Measurements from ENCODE around the gene MEIS1. TPM values are rescaled to one million over a fixed set of nuclear protein-coding genes. Genes with fewer than 3 reads are reported as not detected.
A peak's percentile ranks its signal among the peaks of the same experiment; 100 is the strongest.

MEIS1 gene
- total and polyA plus RNA-seq, 2 experiments from 2014 or later = 19.1 to 44.4 TPM

- peaks cover 6% of the 10 kb centered on the region for H3F3A ChIP-seq (ENCODE audit: insufficient read depth)
- H3K9ac ChIP-seq = peak overlapping the region; percentile 21
- H3K4me3 ChIP-seq = peak overlapping the region; percentile 40
- no peaks in the 10 kb centered on the region for H3K27me3 ChIP-seq (replicated peaks; ENCODE audit: insufficient read depth)
- in situ Hi-C loops (cut with MboI) = no loop called here
- H3K9me3 ChIP-seq (ENCODE audit: low read depth) = no peaks in the 10 kb centered on the region
- peaks cover 44% of the 10 kb centered on the region for H3K79me2 ChIP-seq (ENCODE audit: insufficient read depth)
- peaks cover 16% of the 10 kb centered on the region for H3K4me1 ChIP-seq (ENCODE audit: insufficient read depth)
- no peaks in the 10 kb centered on the region for H3K9me2 ChIP-seq (ENCODE audit: insufficient read depth)
- H3K27ac ChIP-seq = peak overlapping the region; percentile 13
- DNase-seq = peak; percentile 45
- H2AFZ ChIP-seq = peak overlapping the region; percentile 68
- peak overlapping the region; percentile 58 for H3K4me2 ChIP-seq (ENCODE audit: unreplicated experiment)
- no peak for TF ChIP-seq EZH2phosphoT487 (IDR thresholded peaks at IDR 0.05; ENCODE audit: insufficient read depth, low read depth)
- TF ChIP-seq EZH2 (IDR thresholded peaks at IDR 0.05; ENCODE audit: insufficient read depth, poor library complexity, severe bottlenecking) = no peak
- no peaks in the 10 kb centered on the region; the same call in 1 of the 2 replicates for H3K36me3 ChIP-seq (ENCODE audit: low read depth)
- no peaks in the 10 kb centered on the region for H4K20me1 ChIP-seq (ENCODE audit: insufficient read depth)
- 20 to 22% methylated on average over 14 of the region's 14 CpGs for WGBS, 2 experiments (ENCODE audit: low coverage in 1 of 2, low lambda C conversion rate in 2 of 2, missing lambda C conversion rate in 2 of 2)
Measured at GRCh38 chr2:66555501-66556324, 120.8 kb downstream of the MEIS1 start.

GRCh38 chr2:66559672-66560071 lies 124.7 kb downstream of the MEIS1 start:
- WGBS, 2 experiments (ENCODE audit: low coverage in 1 of 2, low lambda C conversion rate in 2 of 2, missing lambda C conversion rate in 2 of 2) = 95 to 100% methylated on average over 1 of the region's 1 CpG
- DNase-seq = no peak
- TF ChIP-seq EZH2phosphoT487 (IDR thresholded peaks at IDR 0.05; ENCODE audit: insufficient read depth, low read depth) (no peak), EZH2 (IDR thresholded peaks at IDR 0.05; ENCODE audit: insufficient read depth, poor library complexity, severe bottlenecking) (no peak)

GRCh38 chr2:66560683-66561082 lies 125.8 kb downstream of the MEIS1 start:
- TF ChIP-seq EZH2 (IDR thresholded peaks at IDR 0.05; ENCODE audit: insufficient read depth, poor library complexity, severe bottlenecking) = no peak
- no peak for TF ChIP-seq EZH2phosphoT487 (IDR thresholded peaks at IDR 0.05; ENCODE audit: insufficient read depth, low read depth)
- Histone ChIP-seq H3K27ac (no peak overlapping the region), H3K4me3 (no peak overlapping the region), H2AFZ (no peak overlapping the region), H3K9ac (no peak overlapping the region), H3K9me2 (ENCODE audit: insufficient read depth) (no peaks in the 10 kb centered on the region), H3K4me1 (ENCODE audit: insufficient read depth) (peaks cover 18% of the 10 kb centered on the region), H4K20me1 (ENCODE audit: insufficient read depth) (no peaks in the 10 kb centered on the region), H3K27me3 (replicated peaks; ENCODE audit: insufficient read depth) (no peaks in the 10 kb centered on the region), H3K36me3 (ENCODE audit: low read depth) (no peaks in the 10 kb centered on the region), H3K4me2 (ENCODE audit: unreplicated experiment) (no peak overlapping the region), H3F3A (ENCODE audit: insufficient read depth) (no peaks in the 10 kb centered on the region), H3K79me2 (ENCODE audit: insufficient read depth) (peaks cover 54% of the 10 kb centered on the region), H3K9me3 (ENCODE audit: low read depth) (no peaks in the 10 kb centered on the region)
- in situ Hi-C loops (cut with MboI) = no loop called here
- DNase-seq = peak; percentile 26
- whole genome bisulfite sequencing, 2 experiments (ENCODE audit: low coverage in 1 of 2, low lambda C conversion rate in 2 of 2, missing lambda C conversion rate in 2 of 2) = 68 to 77% methylated on average over 2 of the region's 2 CpGs

More at GRCh38 chr2:66559672-66560071, 124.7 kb downstream of the MEIS1 start:
- no peaks in the 10 kb centered on the region for H3K36me3 ChIP-seq (ENCODE audit: low read depth)
- H3K4me3 ChIP-seq = no peak overlapping the region
- peaks cover 16% of the 10 kb centered on the region for H3K4me1 ChIP-seq (ENCODE audit: insufficient read depth)
- no peaks in the 10 kb centered on the region for H3K27me3 ChIP-seq (replicated peaks; ENCODE audit: insufficient read depth)
- in situ Hi-C loops (cut with MboI) = no loop called here
- H3K27ac ChIP-seq = no peak overlapping the region
- no peaks in the 10 kb centered on the region for H3K9me3 ChIP-seq (ENCODE audit: low read depth)
- H3K9ac ChIP-seq = no peak overlapping the region
- H4K20me1 ChIP-seq (ENCODE audit: insufficient read depth) = no peaks in the 10 kb centered on the region
- peaks cover 4% of the 10 kb centered on the region for H3F3A ChIP-seq (ENCODE audit: insufficient read depth)
- H3K9me2 ChIP-seq (ENCODE audit: insufficient read depth) = no peaks in the 10 kb centered on the region
- peaks cover 54% of the 10 kb centered on the region for H3K79me2 ChIP-seq (ENCODE audit: insufficient read depth)
- no peak overlapping the region for H2AFZ ChIP-seq
- no peak overlapping the region for H3K4me2 ChIP-seq (ENCODE audit: unreplicated experiment)

- no peaks in the 10 kb centered on the region for H3K9me3 ChIP-seq (ENCODE audit: low read depth)
- no peaks in the 10 kb centered on the region for H4K20me1 ChIP-seq (ENCODE audit: insufficient read depth)
- peaks cover 9% of the 10 kb centered on the region; the same call in 1 of the 2 replicates for H3K4me1 ChIP-seq (ENCODE audit: insufficient read depth)
- no peak for TF ChIP-seq EZH2 (IDR thresholded peaks at IDR 0.05; ENCODE audit: insufficient read depth, poor library complexity, severe bottlenecking)
- TF ChIP-seq EZH2phosphoT487 (IDR thresholded peaks at IDR 0.05; ENCODE audit: insufficient read depth, low read depth) = no peak
- no peak overlapping the region for H3K4me3 ChIP-seq
- no peaks in the 10 kb centered on the region for H3F3A ChIP-seq (ENCODE audit: insufficient read depth)
- H3K27ac ChIP-seq = no peak overlapping the region
- H3K9ac ChIP-seq = no peak overlapping the region
- 87 to 88% methylated on average over 3 of the region's 3 CpGs for WGBS, 2 experiments (ENCODE audit: low coverage in 1 of 2, low lambda C conversion rate in 2 of 2, missing lambda C conversion rate in 2 of 2)
- H3K36me3 ChIP-seq (ENCODE audit: low read depth) = no peaks in the 10 kb centered on the region
- no peaks in the 10 kb centered on the region for H3K27me3 ChIP-seq (replicated peaks; ENCODE audit: insufficient read depth)
- in situ Hi-C loops (cut with MboI) = no loop called here
- no peaks in the 10 kb centered on the region for H3K9me2 ChIP-seq (ENCODE audit: insufficient read depth)
- no peak overlapping the region for H2AFZ ChIP-seq
- H3K79me2 ChIP-seq (ENCODE audit: insufficient read depth) = peaks cover 47% of the 10 kb centered on the region; the same call in 1 of the 2 replicates
- no peak overlapping the region for H3K4me2 ChIP-seq (ENCODE audit: unreplicated experiment)
- no peak for DNase-seq
Measured at GRCh38 chr2:66561645-66562303, 126.8 kb downstream of the MEIS1 start.

Measured in GM23248 (cell line).